Small intestine (tissue), 7 donors: Measurements from ENCODE around the gene PCDH12. TPM values are rescaled to one million over a fixed set of nuclear protein-coding genes. Genes with fewer than 3 reads are reported as not detected.

Experiments used
- DNase-seq, 2 donors: peaks; one replicate each; pipeline versions ENCODE4 v3.0.0 to v3.0.0-alpha.2; 2013
- FAIRE-seq: peaks from 2 replicates; lab custom pipeline; 2012; peaks lifted over from hg19 to GRCh38; lab: Jason Lieb, UNC
- H3K27ac ChIP-seq, 3 donors: one replicate each; pipeline ENCODE4 v1.5.1; 2013; ENCODE audit warnings: low read length in 2 of 3, mild to moderate bottlenecking in 2 of 3, control low read depth in 1 of 3, inconsistent platforms in 1 of 3, low read depth in 1 of 3, moderate library complexity in 1 of 3
- H3K27me3 ChIP-seq, 3 donors: one replicate each; pipeline ENCODE4 v1.6.1; 2013; ENCODE audit warnings: low read length in 3 of 3, inconsistent platforms in 1 of 3; ENCODE audit not compliant: control insufficient read depth in 3 of 3, insufficient read depth in 3 of 3
- H3K36me3 ChIP-seq, 3 donors: one replicate each; pipeline ENCODE4 v1.6.1; 2013; ENCODE audit warnings: low read length in 3 of 3, inconsistent platforms in 1 of 3, low read depth in 1 of 3, mild to moderate bottlenecking in 1 of 3, moderate library complexity in 1 of 3; ENCODE audit not compliant: control insufficient read depth in 3 of 3, insufficient read depth in 2 of 3
- H3K4me1 ChIP-seq, 3 donors: one replicate each; pipeline ENCODE4 v1.6.1; 2013; ENCODE audit warnings: low read length in 2 of 3, inconsistent platforms in 1 of 3, low read depth in 1 of 3, mild to moderate bottlenecking in 1 of 3, moderate library complexity in 1 of 3; ENCODE audit not compliant: control insufficient read depth in 3 of 3, insufficient read depth in 2 of 3
- H3K4me3 ChIP-seq, 3 donors: one replicate each; pipeline ENCODE4 v1.5.1; 2013; ENCODE audit warnings: low read length in 3 of 3, control low read depth in 1 of 3, inconsistent platforms in 1 of 3, low read depth in 1 of 3, mild to moderate bottlenecking in 1 of 3, moderate library complexity in 1 of 3
- H3K9me3 ChIP-seq, 2 donors: one replicate each; pipeline ENCODE4 v1.6.1; 2013; ENCODE audit warnings: low read depth in 1 of 2, low read length in 1 of 2; ENCODE audit not compliant: control insufficient read depth in 2 of 2, insufficient read depth in 1 of 2
- WGBS, 3 donors: extraction: QIAGEN DNeasy Blood & Tissue Kit; methylation state at CpG; one replicate each; pipeline ENCODE4 v1.1.7; 2013; 5-methylcytosine and 5-hydroxymethylcytosine counted together
- polyA plus RNA-seq, 4 donors: library from polyadenylated mRNA; stranded (reverse) in 3 of 4; unstranded in 1 of 4; fragments of 200-250 nt in 3 of 4; fragments of 120-200 nt in 1 of 4; gene quantifications; one replicate each; pipeline versions ENCODE4 v1.2.1 to v1.2.3, GENCODE V29; 2013
- donor health status: healthy with polysubstance abuse.
- donor health status: control.
- donor health status: control.
- donor health status: Bipolar disorder and iron deficiency.
- donor health status: healthy.

Gene PCDH12
- polyA plus RNA-seq, 4 donors: under 0.01 to 5.1 (median 2.6) TPM; not detected in 1

GRCh38 chr5:141941307-141941706 is 16.7 kb downstream of the PCDH12 start:
- Histone ChIP-seq H3K9me3 (no peaks in the 10 kb centered on the region), H3K36me3 (peaks cover 6 to 63% (median 9%) of the 10 kb centered on the region in 3 donors), H3K4me3 (no peak overlapping the region), H3K4me1 (peaks cover 0 to 34% (median 4%) of the 10 kb centered on the region in 3 donors), H3K27ac (peak overlapping the region in 2 of 3 donors; percentile 64 to 85), H3K27me3 (peaks cover 0 to 5% (median 2%) of the 10 kb centered on the region in 3 donors)
- no peak for DNase-seq
- FAIRE-seq: no peak
- 67 to 78% (median 78%) methylated on average over 6 of the region's 6 CpGs for WGBS, 3 donors

- 41 to 68% (median 53%) methylated on average over 6 of the region's 6 CpGs for WGBS, 3 donors
- peaks cover 0 to 29% (median 4%) of the 10 kb centered on the region in 3 donors for H3K4me1 ChIP-seq
- H3K27ac ChIP-seq: peak overlapping the region in 2 of 3 donors; percentile 17 to 64
- no peak overlapping the region for H3K4me3 ChIP-seq
- H3K27me3 ChIP-seq: peaks cover 0 to 5% (median 2%) of the 10 kb centered on the region in 3 donors
- no peaks in the 10 kb centered on the region for H3K9me3 ChIP-seq
- FAIRE-seq (no peak), DNase-seq (no peak)
- peaks cover 7 to 65% (median 13%) of the 10 kb centered on the region in 3 donors for H3K36me3 ChIP-seq
These were observed 17.2 kb downstream of the PCDH12 start for GRCh38 chr5:141940695-141941271.

DNA sequence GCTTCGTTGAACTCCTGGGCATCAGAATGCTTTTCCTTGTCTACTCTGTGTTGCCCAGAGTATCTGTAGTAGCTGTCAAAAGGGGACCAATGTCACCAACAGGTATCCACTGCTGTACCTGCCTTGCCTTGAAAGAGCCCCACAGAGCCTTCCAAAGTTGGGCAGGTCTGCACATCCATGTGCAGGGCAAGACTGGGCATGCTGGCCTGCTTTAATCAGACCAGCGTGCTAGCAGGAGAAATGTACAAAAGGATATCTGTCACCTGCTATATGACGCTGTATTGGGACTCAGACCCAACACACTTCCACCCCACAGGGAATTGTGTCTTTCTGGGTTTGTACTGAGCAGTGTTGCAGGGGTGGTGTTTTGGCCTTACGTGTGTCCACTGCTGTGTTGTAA is 22.5 kb downstream of the PCDH12 start:
- WGBS, 3 donors: 94 to 99% (median 95%) methylated on average over 4 of the region's 4 CpGs
- no peaks in the 10 kb centered on the region for H3K27me3 ChIP-seq
- no peak overlapping the region for H3K4me3 ChIP-seq
- no peak overlapping the region for H3K27ac ChIP-seq
- H3K4me1 ChIP-seq: no peaks in the 10 kb centered on the region
- no peak for FAIRE-seq
- H3K9me3 ChIP-seq: no peaks in the 10 kb centered on the region
- no peak for DNase-seq
- H3K36me3 ChIP-seq: peaks cover 21 to 76% (median 29%) of the 10 kb centered on the region in 3 donors

- Histone ChIP-seq H3K4me1 (no peaks in the 10 kb centered on the region), H3K4me3 (no peak overlapping the region), H3K36me3 (peaks cover 27 to 76% (median 29%) of the 10 kb centered on the region in 3 donors), H3K27me3 (no peaks in the 10 kb centered on the region), H3K9me3 (no peaks in the 10 kb centered on the region), H3K27ac (no peak overlapping the region)
- WGBS, 3 donors: 43 to 69% (median 58%) methylated on average over 11 of the region's 11 CpGs
- peak in 1 of 2 donors; percentile 88 for DNase-seq
- FAIRE-seq: no peak
These were observed 23.7 kb downstream of the PCDH12 start for GRCh38 chr5:141934099-141934844.

GRCh38 chr5:141933151-141933550 is 24.9 kb downstream of the PCDH12 start:
- H3K9me3 ChIP-seq: no peaks in the 10 kb centered on the region
- no peaks in the 10 kb centered on the region for H3K27me3 ChIP-seq
- no peak overlapping the region for H3K27ac ChIP-seq
- H3K4me1 ChIP-seq: no peaks in the 10 kb centered on the region
- no peak overlapping the region for H3K4me3 ChIP-seq
- peaks cover 29 to 76% (median 30%) of the 10 kb centered on the region in 3 donors for H3K36me3 ChIP-seq
- DNase-seq (no peak), FAIRE-seq (no peak)
- WGBS, 3 donors: 91 to 98% (median 96%) methylated on average over 7 of the region's 7 CpGs

DNA sequence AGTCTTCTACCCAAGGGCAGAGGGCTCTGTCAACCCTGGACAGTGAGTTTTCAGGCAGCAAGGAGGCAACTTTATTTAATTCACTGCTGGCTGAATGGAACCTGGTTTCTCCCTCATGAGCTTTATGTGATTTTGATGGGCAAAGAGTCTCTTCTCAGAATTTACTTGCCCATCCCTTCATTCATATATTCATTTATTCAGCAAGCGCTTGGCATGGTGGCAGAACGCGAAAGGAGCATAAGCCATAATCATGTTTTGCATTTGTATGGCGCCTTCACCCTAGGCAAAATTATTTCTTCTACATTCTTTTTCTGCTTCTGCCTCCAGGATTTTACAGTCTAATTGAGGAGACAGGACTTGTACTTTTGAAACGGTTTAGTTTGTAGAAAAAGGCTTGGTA is 26.3 kb downstream of the PCDH12 start:
- no peak for DNase-seq
- 93 to 97% (median 93%) methylated on average over 5 of the region's 5 CpGs for WGBS, 3 donors

DNA sequence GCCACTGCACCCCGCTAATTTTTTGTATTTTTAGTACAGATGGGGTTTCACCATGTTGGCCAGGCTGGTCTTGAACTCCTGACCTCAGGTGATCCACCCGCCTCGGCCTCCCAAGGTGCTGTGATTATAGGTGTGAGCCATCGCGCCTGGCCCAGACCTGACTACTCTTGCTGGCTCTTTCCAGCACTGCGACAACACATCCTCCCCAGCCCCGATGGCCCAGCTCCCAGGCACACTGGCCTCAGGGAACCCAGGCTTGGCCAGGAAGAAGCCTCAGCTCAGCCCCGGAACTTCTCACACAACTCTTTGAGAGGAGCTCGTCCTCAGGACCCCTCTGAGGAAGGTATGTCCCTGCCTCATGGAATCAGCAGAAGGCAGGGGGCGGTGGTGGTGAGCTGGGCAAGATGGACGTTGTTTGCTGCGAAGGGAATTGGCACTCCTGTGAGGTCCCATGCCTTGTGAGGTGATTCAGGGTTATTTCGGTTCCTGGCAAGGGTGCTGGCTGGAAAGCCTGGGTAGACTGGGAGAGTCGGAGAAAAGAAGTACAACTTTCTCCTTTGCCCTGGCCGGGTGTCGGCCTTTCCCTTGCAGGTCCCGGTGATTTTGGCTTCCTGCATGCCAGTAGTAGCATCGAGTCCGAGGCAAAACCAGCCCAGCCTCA is 28.5 kb downstream of the PCDH12 start:
- DNase-seq: no peak
- Histone ChIP-seq H3K4me1 (peaks cover 0 to under 1% (median under 1%) of the 10 kb centered on the region in 3 donors), H3K4me3 (no peak overlapping the region), H3K27ac (no peak overlapping the region), H3K27me3 (no peaks in the 10 kb centered on the region), H3K36me3 (peaks cover 17 to 73% (median 21%) of the 10 kb centered on the region in 3 donors), H3K9me3 (no peaks in the 10 kb centered on the region)
- FAIRE-seq: no peak
- WGBS, 3 donors: 94 to 97% (median 96%) methylated on average over 19 of the region's 19 CpGs

More for the DNA sequence above, 26.3 kb downstream of the PCDH12 start:
- Histone ChIP-seq H3K4me1 (no peaks in the 10 kb centered on the region), H3K27me3 (no peaks in the 10 kb centered on the region), H3K9me3 (no peaks in the 10 kb centered on the region), H3K36me3 (peaks cover 28 to 74% (median 30%) of the 10 kb centered on the region in 3 donors), H3K4me3 (no peak overlapping the region), H3K27ac (no peak overlapping the region)
- no peak for FAIRE-seq

- DNase-seq: no peak
- Histone ChIP-seq H3K36me3 (peaks cover 12 to 65% (median 21%) of the 10 kb centered on the region in 3 donors), H3K4me3 (no peak overlapping the region), H3K27me3 (no peaks in the 10 kb centered on the region), H3K9me3 (no peaks in the 10 kb centered on the region), H3K4me1 (peaks cover 0 to 7% (median 4%) of the 10 kb centered on the region in 3 donors), H3K27ac (no peak overlapping the region)
- WGBS, 3 donors: 78 to 87% (median 85%) methylated on average over 8 of the region's 8 CpGs
- no peak for FAIRE-seq
These were observed 30.0 kb downstream of the PCDH12 start for GRCh38 chr5:141928051-141928450.
